ENCODE results near the gene ZFPM1.

ZFPM1 gene

DNA sequence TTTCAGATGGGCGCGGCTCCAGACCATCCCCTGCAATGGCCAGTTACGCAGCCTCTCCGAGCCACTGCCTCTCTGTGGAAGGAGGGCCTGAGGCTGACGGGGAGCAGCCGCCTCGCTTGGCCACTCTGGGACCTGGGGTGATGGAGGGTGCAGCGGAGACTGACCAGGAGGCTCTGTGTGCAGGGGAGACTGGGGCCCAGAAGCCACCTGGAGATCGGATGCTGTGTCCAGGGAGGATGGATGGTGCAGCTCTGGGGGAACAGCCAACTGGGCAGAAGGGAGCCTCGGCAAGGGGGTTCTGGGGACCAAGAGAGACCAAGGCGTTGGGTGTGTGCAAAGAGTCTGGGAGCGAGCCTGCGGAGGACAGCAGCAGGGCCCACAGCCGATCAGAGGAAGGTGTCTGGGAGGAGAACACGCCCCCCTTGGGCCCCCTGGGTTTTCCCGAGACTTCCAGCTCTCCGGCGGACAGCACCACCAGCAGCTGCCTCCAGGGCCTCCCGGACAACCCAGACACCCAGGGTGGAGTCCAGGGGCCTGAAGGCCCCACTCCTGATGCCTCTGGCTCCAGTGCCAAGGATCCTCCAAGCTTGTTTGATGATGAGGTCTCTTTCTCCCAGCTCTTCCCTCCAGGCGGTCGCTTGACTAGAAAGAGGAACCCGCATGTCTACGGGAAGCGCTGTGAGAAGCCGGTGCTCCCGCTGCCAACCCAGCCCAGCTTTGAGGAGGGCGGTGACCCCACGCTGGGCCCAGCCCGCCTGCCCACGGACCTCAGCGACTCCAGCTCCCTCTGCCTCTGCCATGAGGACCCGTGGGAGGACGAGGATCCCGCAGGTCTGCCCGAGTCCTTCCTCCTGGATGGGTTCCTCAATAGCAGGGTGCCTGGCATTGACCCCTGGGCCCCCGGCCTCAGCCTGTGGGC is 17.4 kb upstream of the ZFPM1 start:
- no peak for DNase-seq

DNA sequence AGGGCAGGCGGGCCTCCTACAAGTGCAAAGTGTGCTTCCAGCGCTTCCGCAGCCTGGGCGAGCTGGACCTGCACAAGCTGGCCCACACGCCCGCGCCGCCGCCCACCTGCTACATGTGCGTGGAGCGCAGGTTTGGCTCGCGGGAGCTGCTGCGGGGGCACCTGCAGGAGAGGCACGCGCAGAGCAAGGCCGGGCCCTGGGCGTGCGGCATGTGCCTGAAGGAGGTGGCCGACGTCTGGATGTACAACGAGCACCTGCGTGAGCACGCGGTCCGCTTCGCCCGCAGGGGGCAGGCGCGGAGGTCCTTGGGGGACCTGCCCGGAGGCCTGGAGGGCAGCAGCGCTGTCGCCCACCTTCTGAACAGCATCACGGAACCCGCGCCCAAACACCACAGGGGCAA is 16.3 kb upstream of the ZFPM1 start:
- no peak for DNase-seq

DNA sequence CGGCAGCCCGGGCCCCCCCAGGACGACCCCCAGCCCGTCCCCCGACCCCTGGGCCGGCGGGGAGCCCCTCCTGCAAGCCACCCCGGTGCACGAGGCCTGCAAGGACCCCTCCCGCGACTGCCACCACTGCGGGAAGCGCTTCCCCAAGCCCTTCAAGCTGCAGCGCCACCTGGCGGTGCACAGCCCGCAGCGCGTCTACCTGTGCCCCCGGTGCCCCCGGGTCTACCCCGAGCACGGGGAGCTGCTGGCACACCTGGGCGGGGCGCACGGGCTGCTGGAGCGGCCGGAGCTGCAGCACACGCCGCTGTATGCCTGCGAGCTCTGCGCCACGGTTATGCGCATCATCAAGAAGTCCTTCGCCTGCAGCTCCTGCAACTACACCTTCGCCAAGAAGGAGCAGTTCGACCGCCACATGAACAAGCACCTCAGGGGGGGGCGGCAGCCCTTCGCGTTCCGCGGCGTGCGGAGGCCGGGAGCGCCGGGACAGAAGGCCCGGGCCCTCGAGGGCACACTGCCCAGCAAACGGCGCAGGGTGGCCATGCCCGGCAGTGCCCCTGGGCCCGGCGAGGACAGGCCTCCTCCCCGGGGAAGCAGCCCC is 15.6 kb upstream of the ZFPM1 start:
- DNase-seq, result peak in 1 of 2 experiments; percentile 4

DNA sequence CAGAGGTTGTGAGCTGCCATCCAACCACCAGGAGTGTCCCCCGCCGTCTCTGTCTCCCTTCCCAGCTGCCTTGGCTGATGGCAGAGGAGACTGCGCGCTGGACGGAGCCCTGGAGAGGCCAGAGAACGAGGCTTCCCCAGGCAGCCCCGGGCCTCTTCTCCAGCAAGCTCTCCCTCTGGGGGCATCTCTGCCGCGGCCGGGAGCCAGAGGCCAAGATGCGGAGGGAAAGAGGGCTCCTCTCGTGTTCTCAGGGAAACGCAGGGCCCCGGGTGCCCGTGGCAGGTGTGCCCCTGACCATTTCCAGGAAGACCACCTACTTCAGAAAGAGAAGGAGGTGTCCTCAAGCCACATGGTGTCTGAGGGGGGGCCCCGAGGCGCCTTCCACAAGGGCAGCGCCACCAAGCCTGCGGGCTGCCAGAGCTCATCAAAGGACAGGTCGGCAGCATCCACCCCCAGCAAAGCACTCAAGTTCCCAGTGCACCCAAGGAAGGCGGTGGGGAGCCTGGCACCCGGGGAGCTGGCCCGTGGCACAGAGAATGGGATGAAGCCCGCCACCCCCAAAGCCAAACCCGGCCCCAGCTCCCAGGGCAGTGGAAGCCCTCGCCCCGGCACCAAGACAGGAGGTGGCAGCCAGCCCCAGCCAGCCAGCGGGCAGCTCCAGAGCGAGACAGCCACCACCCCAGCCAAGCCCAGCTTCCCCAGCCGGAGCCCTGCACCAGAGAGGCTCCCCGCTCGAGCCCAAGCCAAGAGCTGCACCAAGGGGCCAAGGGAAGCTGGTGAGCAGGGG is 14.8 kb upstream of the ZFPM1 start:
- no peak for DNase-seq

DNA sequence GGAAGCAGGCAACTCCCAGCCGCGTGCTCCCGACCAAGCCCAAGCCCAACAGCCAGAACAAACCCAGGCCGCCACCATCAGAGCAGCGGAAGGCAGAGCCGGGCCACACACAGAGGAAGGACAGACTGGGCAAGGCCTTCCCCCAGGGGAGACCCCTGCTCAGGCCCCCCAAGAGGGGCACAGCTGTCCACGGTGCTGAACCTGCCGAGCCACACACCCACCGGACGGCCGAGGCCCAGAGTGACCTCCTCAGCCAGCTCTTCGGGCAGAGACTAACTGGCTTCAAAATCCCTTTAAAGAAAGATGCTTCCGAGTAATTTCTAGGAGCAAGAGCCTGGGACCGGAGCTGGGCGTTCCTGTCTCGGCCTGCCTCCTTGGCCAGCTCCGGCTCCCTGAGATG is 14.1 kb upstream of the ZFPM1 start:
- DNase-seq, result no peak

DNA sequence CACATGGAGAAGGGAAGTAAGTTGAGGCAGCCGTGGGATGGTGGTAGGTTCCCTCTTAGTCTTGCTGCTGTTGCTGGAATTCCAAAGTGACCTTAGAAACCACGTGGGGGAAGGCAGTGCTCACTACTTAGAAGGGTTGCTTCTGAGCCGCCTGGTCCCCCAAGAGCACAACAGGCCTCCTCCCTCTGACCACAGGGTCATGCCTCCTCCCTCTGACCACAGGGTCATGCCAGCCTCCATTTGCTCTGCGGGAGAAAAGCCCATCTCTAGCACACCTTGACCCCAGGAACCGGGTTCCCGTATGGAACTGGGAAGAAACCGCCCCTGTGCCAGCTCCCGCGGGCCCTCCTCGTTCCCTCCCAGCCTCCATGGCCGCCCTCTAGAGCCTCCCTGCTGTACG is 13.4 kb upstream of the ZFPM1 start:
- DNase-seq, result no peak

DNA sequence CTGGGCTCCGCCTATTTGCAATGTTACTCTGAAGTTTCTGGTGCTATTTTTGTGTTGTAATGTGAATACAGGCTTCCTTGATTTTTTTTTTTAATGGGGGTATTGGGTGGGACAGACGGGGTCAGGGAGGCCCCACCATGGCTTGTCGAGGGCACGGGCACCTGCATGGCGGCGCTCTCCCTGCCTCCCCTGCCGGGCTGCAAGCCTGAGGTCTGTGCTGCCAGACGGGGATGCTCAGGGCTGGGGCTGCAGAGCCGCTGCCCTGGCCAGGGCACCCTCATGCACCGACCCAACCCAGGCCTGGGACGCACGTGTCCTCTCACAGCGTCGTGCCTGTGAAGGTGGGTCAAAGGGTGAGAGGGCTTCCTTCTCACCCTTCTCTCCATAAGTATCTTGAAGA is 13.0 kb upstream of the ZFPM1 start:
- DNase-seq, result no peak

DNA sequence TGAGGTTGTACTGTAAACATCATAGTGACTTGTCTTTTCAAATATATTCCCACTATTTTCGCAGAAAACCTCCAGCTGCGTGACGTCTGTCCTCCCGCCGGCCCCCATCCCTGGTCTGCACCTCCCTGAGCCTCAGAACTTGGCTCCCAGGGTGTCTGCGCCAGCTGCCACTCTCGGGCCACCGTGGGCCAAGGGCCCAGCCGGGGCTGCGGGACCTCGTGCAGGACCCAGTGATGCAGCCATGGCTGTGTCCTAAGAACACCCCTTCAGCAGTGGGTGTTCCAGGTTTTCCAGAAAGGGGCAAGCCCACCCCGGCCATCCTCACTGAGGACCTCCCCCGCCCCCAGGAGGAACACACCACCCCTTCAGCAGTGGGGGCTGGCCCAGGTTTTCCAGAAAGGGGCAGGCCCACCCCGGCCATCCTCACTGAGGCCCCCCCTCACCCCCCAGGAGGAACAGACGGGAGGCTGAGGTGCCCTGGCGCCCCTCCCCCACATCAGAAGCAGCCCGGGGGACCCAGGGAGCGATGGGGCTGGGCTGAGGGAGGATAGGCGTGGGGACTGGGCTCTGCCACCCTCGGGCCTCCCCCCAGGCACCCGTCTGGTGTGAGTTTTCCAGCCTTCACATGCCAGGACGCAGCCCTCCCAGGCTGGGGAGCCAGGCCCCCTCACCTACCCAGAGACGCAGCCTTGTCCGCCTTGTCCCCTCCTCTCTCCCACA is 12.2 kb upstream of the ZFPM1 start:
- no peak for DNase-seq

DNA sequence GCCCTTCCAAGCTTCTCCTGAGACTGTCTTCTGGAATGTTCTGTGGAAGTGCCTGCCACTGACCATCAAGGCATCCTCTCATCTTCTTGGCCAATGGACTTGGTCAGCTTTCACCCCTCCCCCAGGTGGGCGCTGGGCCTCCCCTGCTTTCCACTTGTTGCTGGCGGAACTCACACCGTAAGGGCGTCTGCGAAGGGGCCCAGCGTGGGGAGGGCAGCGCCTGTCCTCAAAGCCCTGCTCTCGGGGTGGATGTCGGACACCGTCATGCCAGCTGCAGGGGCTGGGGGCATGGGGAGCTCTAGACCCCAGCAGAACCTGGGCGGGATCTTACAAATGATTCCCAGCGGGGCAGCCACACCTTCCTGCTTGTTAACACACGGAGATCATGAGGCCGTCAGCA is 11.6 kb upstream of the ZFPM1 start:
- no peak for DNase-seq

DNA sequence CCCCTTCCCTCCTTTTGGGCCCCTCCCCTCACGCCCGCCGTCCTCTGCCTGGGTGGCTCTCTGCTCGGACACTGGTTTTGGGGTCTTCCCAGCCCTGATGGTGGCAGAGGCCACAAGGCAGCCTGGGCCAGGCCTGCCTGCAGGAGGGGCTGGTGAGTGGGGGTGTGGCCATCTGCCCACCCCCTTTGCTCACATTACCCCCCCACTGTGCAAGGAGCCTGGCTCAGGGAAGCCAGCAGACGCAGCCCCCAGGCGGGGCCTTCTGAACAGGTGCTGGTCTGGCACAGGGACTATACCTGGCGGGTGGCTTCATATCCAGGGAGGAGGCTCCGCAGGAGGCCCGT is 10.7 kb upstream of the ZFPM1 start:
- no peak for DNase-seq

DNA sequence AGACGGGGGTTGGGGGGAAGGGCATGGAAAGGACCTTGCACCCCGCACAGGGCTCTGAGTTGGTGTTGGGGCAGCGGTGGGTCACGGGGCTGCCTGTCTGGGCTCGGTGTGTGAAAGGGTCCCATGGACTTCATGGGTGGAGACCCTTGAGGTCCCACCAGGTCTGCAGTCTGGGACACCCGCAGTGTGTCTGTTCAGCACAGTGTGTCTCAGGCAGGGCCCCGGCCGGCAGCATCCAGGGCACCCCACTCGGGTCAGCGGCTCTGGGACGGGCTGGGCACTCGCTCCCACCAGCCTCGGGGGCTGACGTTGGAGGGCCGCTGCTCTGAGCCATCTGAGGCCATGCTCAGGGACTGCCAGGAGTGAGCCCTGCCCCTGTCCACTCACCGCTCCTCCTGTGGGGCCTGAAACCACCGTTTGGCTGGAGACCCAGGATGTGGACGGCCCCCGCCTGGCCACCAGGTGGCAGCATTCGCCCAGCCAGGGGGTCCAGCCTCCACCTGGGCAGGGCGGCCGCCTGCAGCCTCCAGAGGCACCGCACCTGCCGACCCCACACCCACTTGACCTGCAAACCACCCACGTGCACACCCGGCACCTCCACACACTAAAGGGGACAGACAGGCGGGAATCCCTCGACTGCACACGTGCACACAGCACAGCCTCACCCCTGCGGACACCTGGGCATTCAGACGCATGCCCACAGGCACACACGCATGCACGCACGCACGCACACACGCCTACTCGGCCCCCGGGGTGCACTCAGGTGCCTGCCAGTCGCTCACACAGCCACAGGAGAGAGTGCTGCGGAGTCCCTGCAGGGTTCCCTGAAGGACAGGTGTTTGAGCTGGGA is 10.1 kb upstream of the ZFPM1 start:
- peak in 1 of 2 experiments; percentile 29 for DNase-seq

DNA sequence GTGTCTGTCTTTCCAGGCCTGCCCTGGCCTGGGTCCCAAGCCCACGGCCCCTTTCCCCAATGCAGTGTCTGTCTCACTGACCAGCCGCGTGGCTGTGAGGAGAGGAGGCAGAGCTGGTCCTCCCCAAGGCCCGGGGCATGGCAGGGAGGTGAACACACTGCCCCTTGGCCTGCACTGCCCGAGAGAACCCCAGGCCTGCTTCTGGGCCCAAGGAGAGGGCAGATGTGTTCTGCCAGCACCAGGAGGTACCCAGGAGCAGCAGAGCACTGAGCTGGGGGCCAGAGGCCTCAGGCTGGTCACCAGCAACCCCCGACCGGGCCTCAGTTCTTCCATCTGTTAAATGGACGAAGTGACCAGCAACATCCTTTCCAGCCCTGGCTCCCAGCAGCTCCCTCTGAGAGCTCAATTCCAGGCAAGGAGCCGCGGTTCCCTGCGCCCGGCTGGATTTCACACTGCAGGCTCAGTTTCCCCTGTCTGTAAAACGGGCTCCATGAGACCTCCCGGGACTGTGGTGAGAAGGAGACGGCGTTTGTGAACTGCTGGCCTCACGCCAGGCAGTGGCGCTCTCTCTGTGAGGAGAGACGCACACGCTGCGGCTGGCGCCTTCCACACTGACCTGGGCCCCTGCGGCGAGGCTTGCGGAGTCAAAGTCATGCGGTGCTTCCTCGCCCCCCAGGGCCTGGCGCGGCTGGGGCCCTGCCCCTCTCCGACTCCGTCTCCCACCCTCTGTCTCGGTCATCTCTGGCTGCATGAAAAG is 8.1 kb upstream of the ZFPM1 start:
- DNase-seq, result no peak

DNA sequence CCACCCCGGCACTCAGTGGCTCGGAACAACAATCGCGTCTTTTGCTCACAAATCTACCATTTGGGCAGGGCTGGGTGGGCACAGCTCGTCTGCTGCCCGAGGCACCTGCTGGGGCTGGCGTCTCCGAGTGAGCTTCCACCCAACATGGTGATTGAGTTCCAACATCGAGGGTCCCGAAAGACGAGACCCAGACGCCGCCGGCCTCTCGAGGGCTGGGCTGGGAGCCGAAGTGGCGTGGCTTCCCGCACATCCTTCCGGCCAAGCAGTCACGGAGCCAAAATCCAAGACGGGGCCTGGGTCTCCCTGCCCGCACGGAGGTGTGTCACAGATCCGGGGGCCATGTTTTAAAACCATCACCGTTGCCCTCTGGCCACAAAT is 7.5 kb upstream of the ZFPM1 start:
- no peak for DNase-seq

DNA sequence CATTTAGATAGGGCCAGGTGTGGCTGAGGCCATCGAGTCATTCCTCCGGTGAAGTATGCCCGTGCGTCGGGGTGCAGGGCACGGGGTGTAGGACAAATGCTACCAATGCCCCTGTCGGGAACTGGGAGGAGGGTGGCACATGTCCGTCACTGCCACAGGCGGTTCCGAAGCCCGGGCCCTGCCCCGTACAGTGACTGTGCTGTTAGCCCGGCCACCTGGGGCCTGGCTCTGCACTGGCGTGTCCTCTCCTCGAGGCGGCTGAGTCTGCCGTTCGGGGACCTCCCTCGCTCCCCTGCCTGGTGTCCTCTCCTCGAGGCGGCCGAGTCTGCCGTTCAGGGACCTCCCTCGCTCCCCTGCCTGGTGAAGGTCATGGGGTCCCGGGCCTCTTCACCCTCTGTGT is 7.0 kb upstream of the ZFPM1 start:
- no peak for DNase-seq

DNA sequence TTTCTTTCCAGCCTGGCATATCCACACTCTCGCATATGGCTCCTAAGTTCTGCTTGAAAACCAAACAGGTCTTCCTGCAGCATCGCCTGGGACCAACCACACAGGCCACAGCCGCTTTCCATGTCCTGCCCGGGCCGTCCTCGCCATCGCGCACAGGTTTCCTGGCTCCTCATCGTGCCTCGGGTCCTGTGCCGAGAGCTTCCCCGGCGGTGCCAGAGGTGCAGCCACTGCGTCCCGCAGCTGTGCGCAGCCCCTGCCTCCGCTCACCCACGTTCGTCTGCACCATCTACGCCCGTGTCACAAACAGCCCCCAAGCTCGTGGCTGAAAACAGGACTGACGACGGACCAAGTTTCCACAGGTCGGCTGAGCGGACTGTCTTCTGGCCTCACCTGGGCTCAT is 6.3 kb upstream of the ZFPM1 start:
- no peak for DNase-seq

DNA sequence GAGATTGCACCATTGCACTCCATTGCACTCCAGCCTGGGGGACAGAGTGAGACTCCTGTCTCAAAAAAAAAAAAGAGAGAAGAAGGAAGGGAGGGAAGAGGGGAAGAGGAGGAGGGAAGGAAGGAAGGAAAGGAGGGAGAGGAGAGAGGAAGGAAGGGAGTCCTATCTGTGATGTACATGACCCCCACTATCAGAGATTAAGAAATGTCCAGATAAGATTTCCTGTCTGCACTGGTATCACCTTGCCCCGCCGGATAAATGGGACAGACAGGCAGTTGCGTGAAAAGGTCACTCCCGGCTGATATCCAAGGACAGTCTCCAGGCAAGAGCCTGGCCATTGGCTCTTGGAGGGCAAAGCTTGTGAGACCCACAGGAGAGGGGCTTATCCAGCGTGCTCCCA is 5.2 kb upstream of the ZFPM1 start:
- no peak for DNase-seq

DNA sequence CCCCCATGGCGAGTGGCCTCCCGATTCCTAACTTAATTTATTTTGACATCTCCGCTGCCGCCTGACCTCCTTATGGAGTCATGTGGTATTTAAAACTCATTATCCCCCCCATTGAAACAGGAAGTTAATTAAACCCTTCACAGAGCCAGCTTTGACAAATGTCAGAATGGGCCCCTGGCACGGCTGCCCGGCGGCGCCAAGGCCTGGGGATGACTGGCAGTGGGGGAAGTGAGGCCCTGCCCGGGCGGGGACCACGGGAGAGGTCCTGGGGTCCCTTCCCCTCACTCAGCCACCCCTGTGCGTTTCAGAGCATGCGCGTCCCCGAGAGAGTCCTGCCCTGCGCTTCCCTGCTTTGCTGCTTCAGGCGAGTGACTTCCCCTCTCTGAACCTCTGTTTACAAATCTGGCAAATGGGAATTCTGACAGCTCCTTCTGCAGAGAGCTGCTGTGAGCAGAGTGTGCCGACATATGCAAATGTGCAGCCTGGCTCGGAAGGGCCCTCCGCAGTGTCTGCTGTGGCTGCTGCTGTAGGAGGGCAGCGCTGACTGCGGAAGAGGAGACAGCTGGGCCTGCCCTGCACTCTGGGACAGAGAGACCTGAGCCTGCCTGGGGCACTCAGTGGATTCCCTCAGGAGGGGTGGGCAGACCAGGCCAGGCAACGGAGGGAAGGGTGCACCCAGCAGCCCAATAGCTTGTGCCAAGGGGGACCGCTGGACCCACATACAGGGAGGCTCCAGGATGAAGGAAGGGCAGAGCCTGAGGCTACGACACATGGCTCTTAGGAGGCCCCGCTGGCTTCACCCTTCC is 4.4 kb upstream of the ZFPM1 start:
- DNase-seq, result no peak

DNA sequence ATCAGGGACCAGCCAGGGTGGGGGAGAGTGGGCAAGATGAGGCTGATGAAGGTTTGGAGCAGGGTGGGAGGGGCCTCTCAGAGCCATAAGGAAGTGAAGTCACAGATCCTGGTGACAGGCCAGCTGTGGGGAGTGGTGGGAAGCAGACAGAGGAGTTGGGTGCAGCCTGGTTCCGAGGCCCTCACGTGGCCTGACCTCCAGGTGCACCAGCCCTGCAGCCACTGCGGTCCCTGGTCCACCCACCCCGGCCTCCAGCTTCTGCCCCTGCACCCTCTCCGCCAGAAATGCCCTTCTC is 3.9 kb upstream of the ZFPM1 start:
- DNase-seq, result no peak

DNA sequence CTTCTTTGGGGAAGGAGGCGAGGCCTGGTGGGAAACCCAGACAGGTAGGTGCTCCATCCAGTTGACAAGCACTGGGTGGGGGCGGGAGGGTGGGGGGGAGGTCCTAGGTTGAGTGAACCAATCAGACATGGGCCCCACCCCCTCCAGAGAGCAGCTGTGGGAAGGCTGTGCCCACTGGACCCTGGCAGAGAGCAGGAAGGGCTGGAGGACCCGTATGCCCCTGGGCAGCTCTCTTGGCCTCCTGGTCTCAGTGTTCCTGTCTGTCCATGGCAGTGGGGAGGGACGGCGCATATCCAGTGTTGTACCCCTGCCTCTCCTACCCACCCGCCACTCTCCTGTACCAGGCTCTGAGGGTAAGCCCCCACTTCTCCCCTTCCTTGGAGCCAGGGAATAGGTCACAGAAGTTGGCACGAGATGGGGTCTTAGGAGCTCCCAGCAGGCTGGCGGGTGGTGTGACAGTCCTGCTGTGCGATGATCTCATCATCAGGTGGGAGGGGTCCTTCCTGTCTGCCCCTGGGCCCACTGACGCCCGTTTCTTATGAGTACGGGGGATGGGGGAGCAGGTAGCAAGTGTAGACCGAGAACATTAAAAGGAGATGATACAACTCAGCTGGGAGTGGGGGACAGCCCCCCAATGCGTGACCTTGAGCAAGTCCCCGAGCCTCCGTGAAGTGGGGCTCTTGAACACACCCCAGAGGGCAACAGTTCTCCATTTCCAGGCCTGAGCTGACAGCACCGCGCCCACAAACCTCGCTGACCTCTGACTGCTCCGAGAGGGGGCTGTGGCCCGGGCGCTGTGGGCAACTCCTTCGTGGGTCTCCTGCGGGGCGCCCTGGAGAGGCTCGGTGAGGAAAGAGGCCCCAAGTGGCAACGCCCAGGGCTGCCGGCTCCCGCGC is 1.2 kb upstream of the ZFPM1 start:
- no peak for DNase-seq
